Activated CD4-positive, alpha-beta T cell treated with anti-CD3 and anti-CD28 coated beads, Interleukin-2, amount 10 ng/mL, durations not matched to agents 24 days and 14 days (primary cell): Measurements from ENCODE around the gene ADARB2. TPM values are rescaled to one million over a fixed set of nuclear protein-coding genes. Genes with fewer than 3 reads are reported as not detected.

Experiments used
- DNase-seq: peaks from one replicate; pipeline ENCODE4 v3.0.0; 2022
- H3K27ac Mint-ChIP-seq: one replicate; pipeline ENCODE4 v1.8.0; 2022; ENCODE audit warnings: mild to moderate bottlenecking, mixed read lengths
- H3K27me3 Mint-ChIP-seq: one replicate; pipeline ENCODE4 v1.8.0; 2022; ENCODE audit warnings: mixed read lengths
- H3K36me3 Mint-ChIP-seq: one replicate; pipeline ENCODE4 v1.8.0; 2022; ENCODE audit warnings: low read depth, mild to moderate bottlenecking, mixed read lengths
- H3K4me1 Mint-ChIP-seq: one replicate; pipeline ENCODE4 v1.8.0; 2021; ENCODE audit warnings: mixed read lengths
- H3K4me3 Mint-ChIP-seq: one replicate; pipeline ENCODE4 v1.8.0; 2022; ENCODE audit warnings: mild to moderate bottlenecking, moderate library complexity, mixed read lengths
- H3K9me3 Mint-ChIP-seq: one replicate; pipeline ENCODE4 v1.8.0; 2021; ENCODE audit warnings: mixed read lengths
- intact Hi-C: fragments of 100-400 bp; cut with micrococcal nuclease; formaldehyde crosslinking; loops from one replicate; pipeline ENCODE4 v1.15.1; 2023
- total RNA-seq: library from RNA; stranded (reverse); gene quantifications from 2 replicates; pipeline ENCODE4 v1.2.3, GENCODE V29; 2022

ADARB2 gene
- total RNA-seq, 1 donor from 2014 or later: not detected

GRCh38 chr10:1367938-1368841 is 369.1 kb downstream of the ADARB2 start:
- DNase-seq: no peak
- Mint-ChIP-seq H3K27ac (no peak overlapping the region), H3K9me3 (no peaks in the 10 kb centered on the region), H3K27me3 (peaks cover 15% of the 10 kb centered on the region), H3K36me3 (no peaks in the 10 kb centered on the region), H3K4me1 (no peaks in the 10 kb centered on the region), H3K4me3 (no peak overlapping the region)
- intact Hi-C loops: no loop called here

GRCh38 chr10:1366811-1367425 is 370.4 kb downstream of the ADARB2 start:
- intact Hi-C loops: no loop called here
- Mint-ChIP-seq H3K27ac (no peak overlapping the region), H3K27me3 (peaks cover 15% of the 10 kb centered on the region), H3K36me3 (no peaks in the 10 kb centered on the region), H3K4me1 (no peaks in the 10 kb centered on the region), H3K9me3 (no peaks in the 10 kb centered on the region), H3K4me3 (no peak overlapping the region)
- no peak for DNase-seq

- Mint-ChIP-seq H3K4me1 (no peaks in the 10 kb centered on the region), H3K36me3 (no peaks in the 10 kb centered on the region), H3K4me3 (no peak overlapping the region), H3K27me3 (peaks cover 21% of the 10 kb centered on the region), H3K27ac (no peak overlapping the region), H3K9me3 (no peaks in the 10 kb centered on the region)
- intact Hi-C loops: no loop called here
- DNase-seq: no peak
Measured at GRCh38 chr10:1366322-1366691, 371.0 kb downstream of the ADARB2 start.

- DNase-seq: no peak
- no peaks in the 10 kb centered on the region for H3K4me1 Mint-ChIP-seq
- H3K27me3 Mint-ChIP-seq: peaks cover 22% of the 10 kb centered on the region
- no peak overlapping the region for H3K4me3 Mint-ChIP-seq
- H3K36me3 Mint-ChIP-seq: no peaks in the 10 kb centered on the region
- intact Hi-C loops: no loop called here
- no peak overlapping the region for H3K27ac Mint-ChIP-seq
- no peaks in the 10 kb centered on the region for H3K9me3 Mint-ChIP-seq
Measured at GRCh38 chr10:1365540-1366321, 371.6 kb downstream of the ADARB2 start.

GRCh38 chr10:1364151-1364910 is 373.0 kb downstream of the ADARB2 start:
- no peak for DNase-seq
- Mint-ChIP-seq H3K4me1 (peaks cover 3% of the 10 kb centered on the region), H3K36me3 (no peaks in the 10 kb centered on the region), H3K4me3 (no peak overlapping the region), H3K9me3 (no peaks in the 10 kb centered on the region), H3K27me3 (peaks cover 16% of the 10 kb centered on the region), H3K27ac (no peak overlapping the region)
- intact Hi-C loops: no loop called here

GRCh38 chr10:1363446-1364121 is 373.7 kb downstream of the ADARB2 start:
- intact Hi-C loops: no loop called here
- peaks cover 16% of the 10 kb centered on the region for H3K27me3 Mint-ChIP-seq
- H3K9me3 Mint-ChIP-seq: no peaks in the 10 kb centered on the region
- H3K27ac Mint-ChIP-seq: no peak overlapping the region
- DNase-seq: no peak
- H3K4me1 Mint-ChIP-seq: peaks cover 6% of the 10 kb centered on the region
- no peak overlapping the region for H3K4me3 Mint-ChIP-seq
- no peaks in the 10 kb centered on the region for H3K36me3 Mint-ChIP-seq

- intact Hi-C loops: no loop called here
- DNase-seq: no peak
- Mint-ChIP-seq H3K9me3 (no peaks in the 10 kb centered on the region), H3K4me3 (no peak overlapping the region), H3K4me1 (peaks cover 6% of the 10 kb centered on the region), H3K27me3 (peaks cover 16% of the 10 kb centered on the region), H3K27ac (no peak overlapping the region), H3K36me3 (no peaks in the 10 kb centered on the region)
Measured at GRCh38 chr10:1362589-1363445, 374.5 kb downstream of the ADARB2 start.

GRCh38 chr10:1361411-1362105 is 375.8 kb downstream of the ADARB2 start:
- intact Hi-C loops: no loop called here
- DNase-seq: no peak
- H3K36me3 Mint-ChIP-seq: no peaks in the 10 kb centered on the region
- peaks cover 19% of the 10 kb centered on the region for H3K27me3 Mint-ChIP-seq
- H3K4me3 Mint-ChIP-seq: no peak overlapping the region
- peaks cover 6% of the 10 kb centered on the region for H3K4me1 Mint-ChIP-seq
- H3K27ac Mint-ChIP-seq: no peak overlapping the region
- no peaks in the 10 kb centered on the region for H3K9me3 Mint-ChIP-seq

GRCh38 chr10:1360558-1361164 is 376.7 kb downstream of the ADARB2 start:
- H3K27ac Mint-ChIP-seq: no peak overlapping the region
- intact Hi-C loops: no loop called here
- no peaks in the 10 kb centered on the region for H3K9me3 Mint-ChIP-seq
- H3K36me3 Mint-ChIP-seq: no peaks in the 10 kb centered on the region
- no peak for DNase-seq
- peaks cover 6% of the 10 kb centered on the region for H3K4me1 Mint-ChIP-seq
- no peak overlapping the region for H3K4me3 Mint-ChIP-seq
- H3K27me3 Mint-ChIP-seq: peaks cover 18% of the 10 kb centered on the region

GRCh38 chr10:1360011-1360557 is 377.2 kb downstream of the ADARB2 start:
- no peak for DNase-seq
- Mint-ChIP-seq H3K4me1 (peaks cover 6% of the 10 kb centered on the region), H3K27ac (no peak overlapping the region), H3K27me3 (peaks cover 15% of the 10 kb centered on the region), H3K9me3 (no peaks in the 10 kb centered on the region), H3K36me3 (no peaks in the 10 kb centered on the region), H3K4me3 (no peak overlapping the region)
- intact Hi-C loops: no loop called here

GRCh38 chr10:1359626-1359955 is 377.7 kb downstream of the ADARB2 start:
- intact Hi-C loops: loop anchor here (10.0 kb wide), 1 partner anchor 245 kb away; no protein-coding TSS in a partner anchor
- Mint-ChIP-seq H3K4me3 (no peak overlapping the region), H3K36me3 (no peaks in the 10 kb centered on the region), H3K27ac (no peak overlapping the region), H3K4me1 (peaks cover 6% of the 10 kb centered on the region), H3K9me3 (no peaks in the 10 kb centered on the region), H3K27me3 (peaks cover 14% of the 10 kb centered on the region)
- DNase-seq: no peak
